K562 (cell line): ENCODE results near the gene CNOT4.

Experiments
- SMAD1 ChIP-seq: fragments of 150-350 bp; IDR thresholded peaks from 2 replicates; pipeline ENCODE4 v1.6.1; 2014; ENCODE audit warnings: low read length, low read depth; ENCODE audit not compliant: partially characterized antibody
- STAG1 ChIP-seq: sonication (generic); formaldehyde crosslinking; IDR thresholded peaks from 2 replicates; pipeline ENCODE4 v1.5.0; 2020; ENCODE audit warnings: missing genetic modification reagents, borderline replicate concordance
- TARDBP ChIP-seq: fragments of 450-650 bp; IDR thresholded peaks from 2 replicates; pipeline ENCODE4 v1.6.1; 2016
- ZBTB17 ChIP-seq: fragments of 450-650 bp; formaldehyde crosslinking; IDR thresholded peaks from 2 replicates; pipeline ENCODE4 v1.4.0; 2020; ENCODE audit warnings: mild to moderate bottlenecking
- ZBTB33 ChIP-seq: sonication (generic); formaldehyde crosslinking; IDR thresholded peaks from 2 replicates; pipeline ENCODE4 v1.8.1; 2023; ENCODE audit warnings: mild to moderate bottlenecking, missing genetic modification reagents
- ZEB2 ChIP-seq: fragments of 450-650 bp; IDR thresholded peaks from 2 replicates; pipeline ENCODE4 v1.6.1; 2016
- TF ChIP-seq, protein P1 (sequence below), 2 experiments: IDR thresholded peaks; 2 replicates each; pipeline ENCODE4 v1.6.1; 2012; ENCODE audit warnings: improper control_type of control experiment in 2 of 2, low read depth in 2 of 2, low read length in 2 of 2, borderline replicate concordance in 1 of 2
- TF ChIP-seq, protein P2 (sequence below): fragments of 450-650 bp; IDR thresholded peaks from 2 replicates; pipeline ENCODE4 v1.6.1; 2016; ENCODE audit warnings: mild to moderate bottlenecking
- TF ChIP-seq, protein P3 (sequence below): conservative IDR thresholded peaks from 2 replicates; pipeline ENCODE4 v1.6.1; 2011; ENCODE audit warnings: low read depth, mild to moderate bottlenecking, low read length; ENCODE audit not compliant: control insufficient read depth
- TF ChIP-seq, protein P4 (sequence below): fragments of 250-450 bp; sonication (Bioruptor Pico); IDR thresholded peaks from 2 replicates; pipeline ENCODE4 v1.5.0; 2021; ENCODE audit warnings: mild to moderate bottlenecking, moderate library complexity

- TF ChIP-seq ZEB2 (no peak), TARDBP (no peak), STAG1 (no peak), ZBTB17 (CRISPR knock-in tag) (no peak), SMAD1 (no peak), ZBTB33 (no peak)
- TF ChIP-seq, protein P1, sequence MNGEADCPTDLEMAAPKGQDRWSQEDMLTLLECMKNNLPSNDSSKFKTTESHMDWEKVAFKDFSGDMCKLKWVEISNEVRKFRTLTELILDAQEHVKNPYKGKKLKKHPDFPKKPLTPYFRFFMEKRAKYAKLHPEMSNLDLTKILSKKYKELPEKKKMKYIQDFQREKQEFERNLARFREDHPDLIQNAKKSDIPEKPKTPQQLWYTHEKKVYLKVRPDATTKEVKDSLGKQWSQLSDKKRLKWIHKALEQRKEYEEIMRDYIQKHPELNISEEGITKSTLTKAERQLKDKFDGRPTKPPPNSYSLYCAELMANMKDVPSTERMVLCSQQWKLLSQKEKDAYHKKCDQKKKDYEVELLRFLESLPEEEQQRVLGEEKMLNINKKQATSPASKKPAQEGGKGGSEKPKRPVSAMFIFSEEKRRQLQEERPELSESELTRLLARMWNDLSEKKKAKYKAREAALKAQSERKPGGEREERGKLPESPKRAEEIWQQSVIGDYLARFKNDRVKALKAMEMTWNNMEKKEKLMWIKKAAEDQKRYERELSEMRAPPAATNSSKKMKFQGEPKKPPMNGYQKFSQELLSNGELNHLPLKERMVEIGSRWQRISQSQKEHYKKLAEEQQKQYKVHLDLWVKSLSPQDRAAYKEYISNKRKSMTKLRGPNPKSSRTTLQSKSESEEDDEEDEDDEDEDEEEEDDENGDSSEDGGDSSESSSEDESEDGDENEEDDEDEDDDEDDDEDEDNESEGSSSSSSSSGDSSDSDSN (IDR thresholded peaks at IDR 0.05; ENCODE audit: borderline replicate concordance in 1 of 2, low read depth in 2 of 2, low read length in 2 of 2) = no peak
- TF ChIP-seq, protein P2, sequence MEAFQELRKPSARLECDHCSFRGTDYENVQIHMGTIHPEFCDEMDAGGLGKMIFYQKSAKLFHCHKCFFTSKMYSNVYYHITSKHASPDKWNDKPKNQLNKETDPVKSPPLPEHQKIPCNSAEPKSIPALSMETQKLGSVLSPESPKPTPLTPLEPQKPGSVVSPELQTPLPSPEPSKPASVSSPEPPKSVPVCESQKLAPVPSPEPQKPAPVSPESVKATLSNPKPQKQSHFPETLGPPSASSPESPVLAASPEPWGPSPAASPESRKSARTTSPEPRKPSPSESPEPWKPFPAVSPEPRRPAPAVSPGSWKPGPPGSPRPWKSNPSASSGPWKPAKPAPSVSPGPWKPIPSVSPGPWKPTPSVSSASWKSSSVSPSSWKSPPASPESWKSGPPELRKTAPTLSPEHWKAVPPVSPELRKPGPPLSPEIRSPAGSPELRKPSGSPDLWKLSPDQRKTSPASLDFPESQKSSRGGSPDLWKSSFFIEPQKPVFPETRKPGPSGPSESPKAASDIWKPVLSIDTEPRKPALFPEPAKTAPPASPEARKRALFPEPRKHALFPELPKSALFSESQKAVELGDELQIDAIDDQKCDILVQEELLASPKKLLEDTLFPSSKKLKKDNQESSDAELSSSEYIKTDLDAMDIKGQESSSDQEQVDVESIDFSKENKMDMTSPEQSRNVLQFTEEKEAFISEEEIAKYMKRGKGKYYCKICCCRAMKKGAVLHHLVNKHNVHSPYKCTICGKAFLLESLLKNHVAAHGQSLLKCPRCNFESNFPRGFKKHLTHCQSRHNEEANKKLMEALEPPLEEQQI = 0 out of 2 replicates have a peak, but pooled peaks have one; percentile 28
- TF ChIP-seq, protein P3, sequence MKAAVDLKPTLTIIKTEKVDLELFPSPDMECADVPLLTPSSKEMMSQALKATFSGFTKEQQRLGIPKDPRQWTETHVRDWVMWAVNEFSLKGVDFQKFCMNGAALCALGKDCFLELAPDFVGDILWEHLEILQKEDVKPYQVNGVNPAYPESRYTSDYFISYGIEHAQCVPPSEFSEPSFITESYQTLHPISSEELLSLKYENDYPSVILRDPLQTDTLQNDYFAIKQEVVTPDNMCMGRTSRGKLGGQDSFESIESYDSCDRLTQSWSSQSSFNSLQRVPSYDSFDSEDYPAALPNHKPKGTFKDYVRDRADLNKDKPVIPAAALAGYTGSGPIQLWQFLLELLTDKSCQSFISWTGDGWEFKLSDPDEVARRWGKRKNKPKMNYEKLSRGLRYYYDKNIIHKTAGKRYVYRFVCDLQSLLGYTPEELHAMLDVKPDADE = no peak
- TF ChIP-seq, protein P4, sequence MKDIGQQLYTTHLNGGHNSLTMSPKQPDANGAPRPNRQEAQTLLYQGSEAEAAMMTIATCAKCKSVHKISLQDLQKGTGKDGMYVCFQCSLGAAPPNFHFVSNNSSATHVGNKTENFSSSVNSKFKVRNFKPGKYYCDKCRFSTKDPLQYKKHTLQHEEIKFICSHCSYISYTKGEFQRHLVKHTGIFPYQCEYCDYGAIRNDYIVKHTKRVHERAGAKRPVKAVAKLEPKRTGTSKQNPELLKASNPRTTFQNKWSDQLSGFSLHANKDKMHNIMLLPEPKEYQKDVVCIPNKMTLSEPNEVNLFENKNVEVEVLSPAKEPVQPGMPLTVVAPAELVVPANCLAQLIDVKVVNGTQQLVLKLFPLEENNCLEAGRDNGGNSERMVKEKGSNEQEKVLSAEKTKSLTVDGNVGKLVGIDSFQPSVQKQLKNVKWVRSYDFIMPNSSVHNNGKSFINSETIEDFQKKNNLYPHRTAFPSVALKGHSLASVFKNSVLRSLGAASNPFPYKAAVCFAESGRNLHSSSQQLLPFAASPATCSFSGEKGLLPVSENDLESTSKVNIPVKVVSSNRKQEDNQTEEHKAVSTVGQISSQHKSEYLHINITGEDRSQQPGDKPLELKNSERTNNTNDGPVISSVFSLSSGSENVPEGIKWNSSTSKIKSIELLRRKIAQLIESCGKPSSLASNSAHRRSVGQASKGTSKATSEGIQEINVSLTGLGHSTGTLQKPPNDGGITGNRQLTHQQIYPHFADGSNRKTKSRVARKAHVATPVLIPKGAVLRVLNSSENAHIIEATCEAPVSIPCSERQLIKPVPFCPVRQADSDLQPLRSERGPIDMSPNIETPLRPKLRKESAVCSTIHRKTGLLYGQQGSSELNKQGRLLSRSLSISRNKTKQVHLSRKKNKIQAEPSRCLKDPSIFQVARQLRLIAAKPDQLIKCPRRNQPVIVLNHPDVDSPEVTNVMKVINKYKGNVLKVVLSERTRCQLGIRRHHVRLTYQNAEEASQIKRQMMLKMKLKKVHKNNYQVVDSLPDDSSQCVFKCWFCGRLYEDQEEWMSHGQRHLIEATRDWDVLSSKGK = no peak
Observed at GRCh38 chr7:135499818-135500217, 10.1 kb downstream of the CNOT4 start.
